HEK293 (cell line): ENCODE measurements around the gene SLC26A11.

Experiments
- CTCF ChIA-PET: fragments of 350-600 bp; formaldehyde crosslinking; extraction: SDS; loops from one replicate; lab custom pipeline; 2021; ENCODE audit warnings: antibody characterized with exemption; lab: Yijun Ruan, JAX
- POLR2A ChIA-PET: fragments of 300-600 bp; formaldehyde crosslinking; extraction: SDS; loops from one replicate; lab custom pipeline; 2020; ENCODE audit warnings: antibody characterized with exemption, inconsistent platforms; lab: Yijun Ruan, JAX
- H3K27ac ChIP-seq: fragments of 200-500 bp; sonication (Bioruptor generic); 2 replicates; pipeline ENCODE4 v1.5.1; 2014; ENCODE audit warnings: low read depth, low read length, control low read depth, inconsistent platforms; ENCODE audit errors: extremely low read depth
- H3K36me3 ChIP-seq, 2 experiments: fragments of 200-500 bp in 1 of 2; sonication (Bioruptor generic) in 1 of 2; 1 replicate in 1 of 2; 2 replicates in 1 of 2; pipeline ENCODE4 v1.5.1; 2014 to 2017; ENCODE audit warnings: inconsistent platforms in 2 of 2, low read length in 2 of 2; ENCODE audit not compliant: control insufficient read depth in 2 of 2, insufficient read depth in 1 of 2
- H3K4me1 ChIP-seq: fragments of 200-500 bp; sonication (Bioruptor generic); 2 replicates; pipeline ENCODE4 v1.5.1; 2014; ENCODE audit warnings: mild to moderate bottlenecking, low read length, inconsistent platforms; ENCODE audit not compliant: control insufficient read depth, insufficient read depth
- H3K4me3 ChIP-seq: 2 replicates; pipeline ENCODE4 v1.5.1; 2011; ENCODE audit warnings: low read depth, mild to moderate bottlenecking, control low read depth, low read length, moderate library complexity
- H3K9me3 ChIP-seq: fragments of 200-500 bp; sonication (Bioruptor generic); 2 replicates; pipeline ENCODE4 v1.5.1; 2014; ENCODE audit warnings: low read depth, low read length, inconsistent platforms; ENCODE audit not compliant: control insufficient read depth, insufficient read depth
- EGR2 ChIP-seq: fragments of 450-650 bp; formaldehyde crosslinking; IDR thresholded peaks from 2 replicates; pipeline ENCODE4 v1.5.1; 2016; ENCODE audit warnings: low read depth, missing biosample characterization, missing genetic modification characterization
- ELK4 ChIP-seq: IDR thresholded peaks from 2 replicates; pipeline ENCODE4 v1.6.1; 2011; ENCODE audit warnings: mild to moderate bottlenecking, low read depth, low read length, borderline replicate concordance
- GLI4 ChIP-seq: fragments of 450-650 bp; formaldehyde crosslinking; IDR thresholded peaks from 2 replicates; pipeline ENCODE4 v1.5.1; 2016; ENCODE audit warnings: missing biosample characterization, missing genetic modification characterization
- KLF1 ChIP-seq: fragments of 450-650 bp; formaldehyde crosslinking; IDR thresholded peaks from 2 replicates; pipeline ENCODE4 v1.5.1; 2016; ENCODE audit warnings: missing biosample characterization, missing genetic modification characterization
- PRDM10 ChIP-seq: fragments of 450-650 bp; formaldehyde crosslinking; IDR thresholded peaks from 2 replicates; pipeline ENCODE4 v1.5.1; 2016; ENCODE audit warnings: missing biosample characterization, missing genetic modification characterization
- SCRT2 ChIP-seq: fragments of 450-650 bp; formaldehyde crosslinking; IDR thresholded peaks from 2 replicates; pipeline ENCODE4 v1.5.1; 2016; ENCODE audit warnings: missing biosample characterization, missing genetic modification characterization
- ZBTB17 ChIP-seq: fragments of 450-650 bp; formaldehyde crosslinking; IDR thresholded peaks from 2 replicates; pipeline ENCODE4 v1.5.1; 2016; ENCODE audit warnings: missing biosample characterization, missing genetic modification characterization
- ZBTB7A ChIP-seq: fragments of 450-650 bp; formaldehyde crosslinking; IDR thresholded peaks from 2 replicates; pipeline ENCODE4 v1.5.1; 2016; ENCODE audit warnings: low read depth, missing biosample characterization, missing genetic modification characterization
- ZIC2 ChIP-seq: fragments of 450-650 bp; formaldehyde crosslinking; IDR thresholded peaks from 2 replicates; pipeline ENCODE4 v1.5.1; 2016; ENCODE audit warnings: missing biosample characterization, missing genetic modification characterization
- ZNF10 ChIP-seq: fragments of 450-650 bp; formaldehyde crosslinking; IDR thresholded peaks from 2 replicates; pipeline ENCODE4 v1.5.1; 2017; ENCODE audit warnings: missing biosample characterization, missing genetic modification characterization
- ZNF175 ChIP-seq: fragments of 450-650 bp; formaldehyde crosslinking; IDR thresholded peaks from 2 replicates; pipeline ENCODE4 v1.5.1; 2016; ENCODE audit warnings: missing biosample characterization, missing genetic modification characterization
- ZNF221 ChIP-seq: fragments of 450-650 bp; formaldehyde crosslinking; IDR thresholded peaks from 2 replicates; pipeline ENCODE4 v1.5.1; 2017; ENCODE audit warnings: missing biosample characterization, missing genetic modification characterization, borderline replicate concordance
- ZNF274 ChIP-seq, 2 experiments: fragments of 200-500 bp in 1 of 2; fragments of 450-650 bp in 1 of 2; sonication (Bioruptor generic) in 1 of 2; formaldehyde crosslinking in 1 of 2; IDR thresholded peaks; 2 replicates each; pipeline versions ENCODE4 v1.5.1 to v1.6.1; 2014 to 2016; ENCODE audit warnings: borderline replicate concordance in 1 of 2, inconsistent platforms in 1 of 2, low read length in 1 of 2, missing biosample characterization in 1 of 2, missing genetic modification characterization in 1 of 2
- ZNF37A ChIP-seq: fragments of 450-650 bp; IDR thresholded peaks from 2 replicates; pipeline ENCODE4 v1.5.1; 2018; ENCODE audit warnings: missing biosample characterization, missing genetic modification characterization
- ZNF510 ChIP-seq: fragments of 450-650 bp; formaldehyde crosslinking; IDR thresholded peaks from 2 replicates; pipeline ENCODE4 v1.5.1; 2018; ENCODE audit warnings: mild to moderate bottlenecking, missing genetic modification characterization, missing biosample characterization; ENCODE audit not compliant: insufficient replicate concordance
- ZNF530 ChIP-seq: fragments of 450-650 bp; formaldehyde crosslinking; IDR thresholded peaks from 2 replicates; pipeline ENCODE4 v1.5.1; 2016; ENCODE audit warnings: low read depth, missing biosample characterization, missing genetic modification characterization
- ZNF600 ChIP-seq: fragments of 450-650 bp; formaldehyde crosslinking; IDR thresholded peaks from 2 replicates; pipeline ENCODE4 v1.5.1; 2016; ENCODE audit warnings: missing biosample characterization, missing genetic modification characterization
- ZNF624 ChIP-seq: fragments of 450-650 bp; formaldehyde crosslinking; IDR thresholded peaks from 2 replicates; pipeline ENCODE4 v1.5.1; 2017; ENCODE audit warnings: missing biosample characterization, missing genetic modification characterization
- ZSCAN16 ChIP-seq: fragments of 450-650 bp; formaldehyde crosslinking; IDR thresholded peaks from 2 replicates; pipeline ENCODE4 v1.5.1; 2016; ENCODE audit warnings: missing biosample characterization, missing genetic modification characterization
- ZXDB ChIP-seq: fragments of 450-650 bp; formaldehyde crosslinking; IDR thresholded peaks from 2 replicates; pipeline ENCODE4 v1.5.1; 2016; ENCODE audit warnings: missing biosample characterization, missing genetic modification characterization
- TF ChIP-seq, protein P1 (sequence below): fragments of 450-650 bp; formaldehyde crosslinking; conservative IDR thresholded peaks from 2 replicates; pipeline ENCODE4 v1.5.1; 2016; ENCODE audit warnings: low read depth, missing biosample characterization, missing genetic modification characterization
- TF ChIP-seq, protein P2 (sequence below): fragments of 450-650 bp; IDR thresholded peaks from 2 replicates; pipeline ENCODE4 v1.5.1; 2018; ENCODE audit warnings: missing biosample characterization, missing genetic modification characterization
- TF ChIP-seq, protein P3 (sequence below): fragments of 450-650 bp; formaldehyde crosslinking; IDR thresholded peaks from 2 replicates; pipeline ENCODE4 v1.5.1; 2016; ENCODE audit warnings: missing biosample characterization, missing genetic modification characterization
- TF ChIP-seq, protein P4 (sequence below): fragments of 450-650 bp; formaldehyde crosslinking; IDR thresholded peaks from 2 replicates; pipeline ENCODE4 v1.5.1; 2016; ENCODE audit warnings: missing biosample characterization, missing genetic modification characterization

Gene SLC26A11

DNA sequence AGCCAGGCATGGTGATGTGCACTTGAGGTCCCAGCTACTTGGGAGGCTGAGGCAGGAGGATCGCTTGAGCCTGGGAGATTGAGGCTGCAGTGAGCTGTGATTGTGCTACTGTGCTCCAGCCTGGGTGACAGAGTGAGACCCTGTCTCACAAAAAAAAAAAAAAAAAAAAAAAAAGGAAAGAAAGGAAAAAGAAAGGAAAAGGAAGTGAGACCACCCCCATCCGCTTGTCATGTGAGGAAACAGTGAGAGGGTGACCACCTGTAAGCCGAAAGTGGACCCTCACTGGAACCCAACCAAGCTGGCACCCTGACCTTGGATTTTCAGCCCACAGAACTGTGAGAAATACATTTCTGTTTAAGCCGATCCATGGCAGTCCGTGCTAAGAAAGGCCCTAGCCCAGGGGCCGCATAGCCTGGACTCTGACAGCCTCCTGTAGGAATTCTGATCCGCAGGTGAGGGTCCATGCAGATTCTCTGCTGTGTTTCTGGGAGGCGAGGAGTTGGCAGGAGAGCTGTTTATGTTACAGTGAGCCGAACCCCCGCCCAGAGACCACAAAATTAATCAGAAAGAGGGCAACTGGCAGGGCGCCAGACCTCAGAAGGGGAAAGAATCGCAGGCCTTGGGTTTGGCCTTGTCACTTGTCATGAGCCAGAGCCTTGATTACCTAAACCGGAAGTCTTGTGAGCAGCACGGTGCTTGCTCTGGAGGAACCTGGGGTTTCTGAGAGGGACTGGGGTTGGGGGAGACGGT is 1.0 kb upstream of the SLC26A11 start (continued):
- TF ChIP-seq ELK4 (no peak), EGR2 (tag by site-specific recombination) (no peak), ZBTB17 (tag by site-specific recombination) (peak; percentile 79; the same call in 1 of the 2 replicates), ZNF510 (no peak), ZNF221 (tag by site-specific recombination) (no peak; the same call in 1 of the 2 replicates), ZNF10 (tag by site-specific recombination) (peak; percentile 78), ZIC2 (tag by site-specific recombination) (peak; percentile 62), ZNF274 (IDR thresholded peaks at IDR 0.05; ENCODE audit: low read length) (no peak), ZNF274 (tag by site-specific recombination; IDR thresholded peaks at IDR 0.05; ENCODE audit: borderline replicate concordance) (no peak), GLI4 (tag by site-specific recombination) (no peak), ZNF37A (tag by site-specific recombination) (peak; percentile 10; the same call in 1 of the 2 replicates), ZSCAN16 (tag by site-specific recombination) (0 out of 2 replicates have a peak, but pooled peaks have one; percentile 28), ZNF600 (tag by site-specific recombination) (peak; percentile 56; the same call in 1 of the 2 replicates), KLF1 (peak; percentile 78), ZNF175 (no peak), SCRT2 (tag by site-specific recombination) (peak; percentile 78)
- TF ChIP-seq, protein P1, sequence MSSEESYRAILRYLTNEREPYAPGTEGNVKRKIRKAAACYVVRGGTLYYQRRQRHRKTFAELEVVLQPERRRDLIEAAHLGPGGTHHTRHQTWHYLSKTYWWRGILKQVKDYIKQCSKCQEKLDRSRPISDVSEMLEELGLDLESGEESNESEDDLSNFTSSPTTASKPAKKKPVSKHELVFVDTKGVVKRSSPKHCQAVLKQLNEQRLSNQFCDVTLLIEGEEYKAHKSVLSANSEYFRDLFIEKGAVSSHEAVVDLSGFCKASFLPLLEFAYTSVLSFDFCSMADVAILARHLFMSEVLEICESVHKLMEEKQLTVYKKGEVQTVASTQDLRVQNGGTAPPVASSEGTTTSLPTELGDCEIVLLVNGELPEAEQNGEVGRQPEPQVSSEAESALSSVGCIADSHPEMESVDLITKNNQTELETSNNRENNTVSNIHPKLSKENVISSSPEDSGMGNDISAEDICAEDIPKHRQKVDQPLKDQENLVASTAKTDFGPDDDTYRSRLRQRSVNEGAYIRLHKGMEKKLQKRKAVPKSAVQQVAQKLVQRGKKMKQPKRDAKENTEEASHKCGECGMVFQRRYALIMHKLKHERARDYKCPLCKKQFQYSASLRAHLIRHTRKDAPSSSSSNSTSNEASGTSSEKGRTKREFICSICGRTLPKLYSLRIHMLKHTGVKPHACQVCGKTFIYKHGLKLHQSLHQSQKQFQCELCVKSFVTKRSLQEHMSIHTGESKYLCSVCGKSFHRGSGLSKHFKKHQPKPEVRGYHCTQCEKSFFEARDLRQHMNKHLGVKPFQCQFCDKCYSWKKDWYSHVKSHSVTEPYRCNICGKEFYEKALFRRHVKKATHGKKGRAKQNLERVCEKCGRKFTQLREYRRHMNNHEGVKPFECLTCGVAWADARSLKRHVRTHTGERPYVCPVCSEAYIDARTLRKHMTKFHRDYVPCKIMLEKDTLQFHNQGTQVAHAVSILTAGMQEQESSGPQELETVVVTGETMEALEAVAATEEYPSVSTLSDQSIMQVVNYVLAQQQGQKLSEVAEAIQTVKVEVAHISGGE, result peak; percentile 68; the same call in 1 of the 2 replicates
- TF ChIP-seq, protein P2, sequence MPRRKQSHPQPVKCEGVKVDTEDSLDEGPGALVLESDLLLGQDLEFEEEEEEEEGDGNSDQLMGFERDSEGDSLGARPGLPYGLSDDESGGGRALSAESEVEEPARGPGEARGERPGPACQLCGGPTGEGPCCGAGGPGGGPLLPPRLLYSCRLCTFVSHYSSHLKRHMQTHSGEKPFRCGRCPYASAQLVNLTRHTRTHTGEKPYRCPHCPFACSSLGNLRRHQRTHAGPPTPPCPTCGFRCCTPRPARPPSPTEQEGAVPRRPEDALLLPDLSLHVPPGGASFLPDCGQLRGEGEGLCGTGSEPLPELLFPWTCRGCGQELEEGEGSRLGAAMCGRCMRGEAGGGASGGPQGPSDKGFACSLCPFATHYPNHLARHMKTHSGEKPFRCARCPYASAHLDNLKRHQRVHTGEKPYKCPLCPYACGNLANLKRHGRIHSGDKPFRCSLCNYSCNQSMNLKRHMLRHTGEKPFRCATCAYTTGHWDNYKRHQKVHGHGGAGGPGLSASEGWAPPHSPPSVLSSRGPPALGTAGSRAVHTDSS, result no peak
- TF ChIP-seq, protein P3, sequence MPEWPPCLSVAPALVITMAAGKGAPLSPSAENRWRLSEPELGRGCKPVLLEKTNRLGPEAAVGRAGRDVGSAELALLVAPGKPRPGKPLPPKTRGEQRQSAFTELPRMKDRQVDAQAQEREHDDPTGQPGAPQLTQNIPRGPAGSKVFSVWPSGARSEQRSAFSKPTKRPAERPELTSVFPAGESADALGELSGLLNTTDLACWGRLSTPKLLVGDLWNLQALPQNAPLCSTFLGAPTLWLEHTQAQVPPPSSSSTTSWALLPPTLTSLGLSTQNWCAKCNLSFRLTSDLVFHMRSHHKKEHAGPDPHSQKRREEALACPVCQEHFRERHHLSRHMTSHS, result no peak

GRCh38 chr17:80219763-80220053 is 519 bp upstream of the SLC26A11 start:
- Histone ChIP-seq H3K4me3 (peak overlapping the region; percentile 82), H3K36me3 (peaks cover 14 to 57% of the 10 kb centered on the region in 2 experiments), H3K4me1 (peaks cover 8% of the 10 kb centered on the region; the same call in 1 of the 2 replicates), H3K9me3 (no peaks in the 10 kb centered on the region), H3K27ac (peak overlapping the region; percentile 93)
- CTCF ChIA-PET, result interaction anchor here (0.6 kb wide), 2 partner anchors 40 to 998 kb away, joined by 3 read pairs; no protein-coding TSS in a partner anchor
- POLR2A ChIA-PET, result interaction anchor here (0.7 to 2.4 kb wide), 9 partner anchors 9 to 1456 kb away, joined by 3 to 11 read pairs (median 5); no protein-coding TSS in a partner anchor
- no peak for TF ChIP-seq ZXDB (tag by site-specific recombination)
- no peak; the same call in 1 of the 2 replicates for TF ChIP-seq ZBTB7A (tag by site-specific recombination)
- no peak for TF ChIP-seq ZNF530 (tag by site-specific recombination)
- peak; percentile 37; the same call in 1 of the 2 replicates for TF ChIP-seq PRDM10
- 0 out of 2 replicates have a peak, but pooled peaks have one; percentile 14 for TF ChIP-seq ZNF624 (tag by site-specific recombination)
- TF ChIP-seq ZNF600 (tag by site-specific recombination), result peak; percentile 9; the same call in 1 of the 2 replicates
- TF ChIP-seq, protein P4, sequence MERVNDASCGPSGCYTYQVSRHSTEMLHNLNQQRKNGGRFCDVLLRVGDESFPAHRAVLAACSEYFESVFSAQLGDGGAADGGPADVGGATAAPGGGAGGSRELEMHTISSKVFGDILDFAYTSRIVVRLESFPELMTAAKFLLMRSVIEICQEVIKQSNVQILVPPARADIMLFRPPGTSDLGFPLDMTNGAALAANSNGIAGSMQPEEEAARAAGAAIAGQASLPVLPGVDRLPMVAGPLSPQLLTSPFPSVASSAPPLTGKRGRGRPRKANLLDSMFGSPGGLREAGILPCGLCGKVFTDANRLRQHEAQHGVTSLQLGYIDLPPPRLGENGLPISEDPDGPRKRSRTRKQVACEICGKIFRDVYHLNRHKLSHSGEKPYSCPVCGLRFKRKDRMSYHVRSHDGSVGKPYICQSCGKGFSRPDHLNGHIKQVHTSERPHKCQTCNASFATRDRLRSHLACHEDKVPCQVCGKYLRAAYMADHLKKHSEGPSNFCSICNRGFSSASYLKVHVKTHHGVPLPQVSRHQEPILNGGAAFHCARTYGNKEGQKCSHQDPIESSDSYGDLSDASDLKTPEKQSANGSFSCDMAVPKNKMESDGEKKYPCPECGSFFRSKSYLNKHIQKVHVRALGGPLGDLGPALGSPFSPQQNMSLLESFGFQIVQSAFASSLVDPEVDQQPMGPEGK (tag by site-specific recombination), result peak; percentile 81
